ENCODE results near the gene RASEF. TPM values are rescaled to one million over a fixed set of nuclear protein-coding genes. Genes with fewer than 3 reads are reported as not detected.

RASEF gene
- total RNA-seq, 1 experiment from 2014 or later = 2.2 TPM

DNA sequence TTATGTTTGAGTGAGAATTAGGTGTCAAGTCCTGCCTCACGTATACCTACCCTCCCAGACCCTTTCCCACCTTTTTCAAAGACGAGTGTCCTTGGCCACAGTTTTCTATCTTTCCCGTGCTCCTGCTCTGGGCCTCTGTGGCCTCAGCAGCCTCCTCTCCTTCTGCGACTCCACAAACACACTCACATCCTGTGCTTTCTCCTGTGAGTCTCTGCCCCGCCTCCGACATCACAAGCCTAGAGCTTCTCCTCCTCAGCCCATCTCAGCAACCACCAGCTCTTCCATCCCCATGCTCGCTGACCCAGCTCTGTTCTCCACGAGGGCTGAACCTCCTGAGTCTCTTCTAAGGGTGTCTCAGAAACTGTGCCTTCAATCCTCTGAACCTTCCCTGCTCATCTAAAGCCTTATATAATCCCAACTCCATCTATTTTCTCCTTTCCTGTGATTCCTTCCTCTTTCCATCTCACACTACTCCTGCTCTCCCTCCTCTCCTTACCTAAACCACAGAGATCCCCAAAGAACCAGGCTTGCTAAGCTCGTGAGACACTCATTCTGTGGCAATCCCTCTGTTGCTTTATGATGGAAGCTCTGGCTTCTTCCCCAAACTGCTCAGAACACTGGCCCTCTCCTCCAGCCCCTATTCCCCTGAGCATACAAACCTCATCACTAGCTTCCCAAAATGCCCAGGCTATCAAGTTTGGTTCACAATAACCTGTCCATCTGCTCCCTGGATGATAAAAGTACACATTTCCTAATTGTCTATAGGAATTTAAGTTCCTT, 55.2 kb downstream of the RASEF start:
- H2BK15ac ChIP-seq (ENCODE audit: low read depth, low read length) = no peak overlapping the region
- H2AFZ ChIP-seq (ENCODE audit: low read length) = no peak overlapping the region
- Mint-ChIP-seq H3K9me3 (no peaks in the 10 kb centered on the region), H3K4me3 (no peak overlapping the region), H3K4me1 (no peaks in the 10 kb centered on the region), H3K27ac (peak overlapping the region in 1 of 3 experiments; percentile 68; a peak in 2 of 7 replicates), H3K27me3 (ENCODE audit: low read depth) (no peaks in the 10 kb centered on the region), H3K36me3 (ENCODE audit: insufficient read depth in 1 of 3, low read depth in 3 of 3) (no peaks in the 10 kb centered on the region)
- H3K9ac ChIP-seq (ENCODE audit: extremely low read depth, insufficient read length, low read length) = no peak overlapping the region
- H3K4me2 ChIP-seq (ENCODE audit: insufficient read depth, insufficient read length, low read length) = no peak overlapping the region
- no peak overlapping the region for H4K8ac ChIP-seq (replicated peaks; ENCODE audit: insufficient read length, low read depth, low read length)
- no CpG with 5 or more reads among the region's 9 CpGs for WGBS (ENCODE audit: extremely low coverage, insufficient read length, low lambda C conversion rate)
- no peak overlapping the region for H2BK5ac ChIP-seq (ENCODE audit: insufficient read length, low read length)
- no peak overlapping the region for H3T11ph ChIP-seq (ENCODE audit: low read length)
- no peaks in the 10 kb centered on the region for H4K20me1 ChIP-seq (ENCODE audit: control insufficient read depth, insufficient read depth, insufficient read length)
- H3K4ac ChIP-seq (ENCODE audit: low read depth, low read length) = no peak overlapping the region
- TF ChIP-seq, protein P1, sequence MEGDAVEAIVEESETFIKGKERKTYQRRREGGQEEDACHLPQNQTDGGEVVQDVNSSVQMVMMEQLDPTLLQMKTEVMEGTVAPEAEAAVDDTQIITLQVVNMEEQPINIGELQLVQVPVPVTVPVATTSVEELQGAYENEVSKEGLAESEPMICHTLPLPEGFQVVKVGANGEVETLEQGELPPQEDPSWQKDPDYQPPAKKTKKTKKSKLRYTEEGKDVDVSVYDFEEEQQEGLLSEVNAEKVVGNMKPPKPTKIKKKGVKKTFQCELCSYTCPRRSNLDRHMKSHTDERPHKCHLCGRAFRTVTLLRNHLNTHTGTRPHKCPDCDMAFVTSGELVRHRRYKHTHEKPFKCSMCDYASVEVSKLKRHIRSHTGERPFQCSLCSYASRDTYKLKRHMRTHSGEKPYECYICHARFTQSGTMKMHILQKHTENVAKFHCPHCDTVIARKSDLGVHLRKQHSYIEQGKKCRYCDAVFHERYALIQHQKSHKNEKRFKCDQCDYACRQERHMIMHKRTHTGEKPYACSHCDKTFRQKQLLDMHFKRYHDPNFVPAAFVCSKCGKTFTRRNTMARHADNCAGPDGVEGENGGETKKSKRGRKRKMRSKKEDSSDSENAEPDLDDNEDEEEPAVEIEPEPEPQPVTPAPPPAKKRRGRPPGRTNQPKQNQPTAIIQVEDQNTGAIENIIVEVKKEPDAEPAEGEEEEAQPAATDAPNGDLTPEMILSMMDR (conservative IDR thresholded peaks at IDR 0.05) = no peak
- no peaks in the 10 kb centered on the region for H3K27me3 ChIP-seq (ENCODE audit: insufficient read depth, low read length)
- H4K5ac ChIP-seq (ENCODE audit: insufficient read length, low read depth, low read length) = no peak overlapping the region
- no peak overlapping the region for H3K14ac ChIP-seq (ENCODE audit: insufficient read depth, low read length)
- no peak overlapping the region for H3K27ac ChIP-seq (ENCODE audit: insufficient read length, low read depth, low read length)
- H3K9me3 ChIP-seq (ENCODE audit: control insufficient read depth, low read depth, low read length) = no peaks in the 10 kb centered on the region
- no peak overlapping the region for H2BK120ac ChIP-seq (ENCODE audit: low read depth, low read length, poor library complexity, severe bottlenecking)
- no peak overlapping the region for H3K18ac ChIP-seq (ENCODE audit: insufficient read length, low read depth, low read length)
- DNase-seq = peak; percentile 46
- no peaks in the 10 kb centered on the region for H3K23me2 ChIP-seq (ENCODE audit: insufficient read length, low read depth, low read length, poor library complexity, severe bottlenecking)
- no peak overlapping the region for H2BK12ac ChIP-seq (ENCODE audit: insufficient read length, low read depth, low read length)
- no peaks in the 10 kb centered on the region for H3K79me2 ChIP-seq (ENCODE audit: insufficient read depth, low read length)
- no peaks in the 10 kb centered on the region for H3K79me1 ChIP-seq (ENCODE audit: insufficient read depth, low read depth, low read length, poor library complexity, severe bottlenecking)
- H4K91ac ChIP-seq (ENCODE audit: insufficient read length, low read depth, low read length) = no peak overlapping the region
- no peak overlapping the region for H3K23ac ChIP-seq (ENCODE audit: insufficient read length, low read depth, low read length)
- H3K4me1 ChIP-seq (ENCODE audit: insufficient read depth, low read length) = no peaks in the 10 kb centered on the region
- no peak overlapping the region for H2BK20ac ChIP-seq (ENCODE audit: low read depth, low read length, poor library complexity, severe bottlenecking)
- no peak overlapping the region for H2AK5ac ChIP-seq (ENCODE audit: insufficient read length, low read length)
- H3K56ac ChIP-seq (ENCODE audit: insufficient read length, low read depth, low read length) = no peak overlapping the region

Data from H9 (cell line).